ENCODE data around the gene MYOG.

The MYOG gene

DNA sequence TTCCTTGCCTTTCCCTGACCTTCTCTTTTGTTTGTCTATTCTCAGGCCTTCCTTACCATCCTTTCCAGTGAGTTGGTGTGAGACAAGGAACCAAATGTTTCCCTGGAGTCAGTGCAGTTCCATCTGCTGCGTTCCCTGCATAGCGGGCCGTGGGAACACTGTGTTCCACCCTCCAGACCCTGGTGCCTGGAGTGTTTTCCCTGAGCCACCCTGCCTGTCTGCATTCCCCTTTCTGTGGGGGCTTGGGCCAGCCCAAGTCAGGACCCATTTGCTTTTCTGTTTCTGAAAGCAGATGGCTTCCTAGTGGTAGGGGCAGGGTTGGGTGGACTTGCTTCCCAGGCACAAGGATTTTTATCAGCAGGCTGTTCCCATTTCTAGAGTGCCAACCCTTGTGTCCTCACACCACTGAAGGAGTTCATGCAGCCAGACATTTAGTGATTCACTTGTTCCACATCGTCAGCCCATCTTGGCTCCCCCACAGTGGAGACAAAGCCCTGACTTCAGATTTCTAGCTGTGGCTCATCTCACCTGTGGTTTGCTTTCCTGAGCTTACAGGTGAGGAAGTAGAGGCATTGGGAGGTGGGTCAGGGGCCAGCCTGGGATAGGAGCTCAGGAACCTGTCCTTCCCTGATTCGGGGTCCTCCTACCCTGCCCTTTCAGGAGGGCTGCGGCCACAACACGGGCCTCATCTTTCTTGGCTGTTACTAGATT is 14.1 kb upstream of the MYOG start:
- H3K9me3 ChIP-seq (ENCODE audit: severe bottlenecking): peaks cover 29% of the 10 kb centered on the region
- peak; percentile 14 for DNase-seq
- H3K36me3 ChIP-seq: no peaks in the 10 kb centered on the region
- no peak overlapping the region for H3K27ac ChIP-seq
- H3K4me3 ChIP-seq (ENCODE audit: low read depth, low read length): no peak overlapping the region
- TF ChIP-seq, protein P1, sequence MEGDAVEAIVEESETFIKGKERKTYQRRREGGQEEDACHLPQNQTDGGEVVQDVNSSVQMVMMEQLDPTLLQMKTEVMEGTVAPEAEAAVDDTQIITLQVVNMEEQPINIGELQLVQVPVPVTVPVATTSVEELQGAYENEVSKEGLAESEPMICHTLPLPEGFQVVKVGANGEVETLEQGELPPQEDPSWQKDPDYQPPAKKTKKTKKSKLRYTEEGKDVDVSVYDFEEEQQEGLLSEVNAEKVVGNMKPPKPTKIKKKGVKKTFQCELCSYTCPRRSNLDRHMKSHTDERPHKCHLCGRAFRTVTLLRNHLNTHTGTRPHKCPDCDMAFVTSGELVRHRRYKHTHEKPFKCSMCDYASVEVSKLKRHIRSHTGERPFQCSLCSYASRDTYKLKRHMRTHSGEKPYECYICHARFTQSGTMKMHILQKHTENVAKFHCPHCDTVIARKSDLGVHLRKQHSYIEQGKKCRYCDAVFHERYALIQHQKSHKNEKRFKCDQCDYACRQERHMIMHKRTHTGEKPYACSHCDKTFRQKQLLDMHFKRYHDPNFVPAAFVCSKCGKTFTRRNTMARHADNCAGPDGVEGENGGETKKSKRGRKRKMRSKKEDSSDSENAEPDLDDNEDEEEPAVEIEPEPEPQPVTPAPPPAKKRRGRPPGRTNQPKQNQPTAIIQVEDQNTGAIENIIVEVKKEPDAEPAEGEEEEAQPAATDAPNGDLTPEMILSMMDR (IDR thresholded peaks at IDR 0.05; ENCODE audit: low read depth, low read length): no peak
- no peaks in the 10 kb centered on the region for H3K27me3 ChIP-seq (ENCODE audit: insufficient read depth, low read depth, severe bottlenecking)

DNA sequence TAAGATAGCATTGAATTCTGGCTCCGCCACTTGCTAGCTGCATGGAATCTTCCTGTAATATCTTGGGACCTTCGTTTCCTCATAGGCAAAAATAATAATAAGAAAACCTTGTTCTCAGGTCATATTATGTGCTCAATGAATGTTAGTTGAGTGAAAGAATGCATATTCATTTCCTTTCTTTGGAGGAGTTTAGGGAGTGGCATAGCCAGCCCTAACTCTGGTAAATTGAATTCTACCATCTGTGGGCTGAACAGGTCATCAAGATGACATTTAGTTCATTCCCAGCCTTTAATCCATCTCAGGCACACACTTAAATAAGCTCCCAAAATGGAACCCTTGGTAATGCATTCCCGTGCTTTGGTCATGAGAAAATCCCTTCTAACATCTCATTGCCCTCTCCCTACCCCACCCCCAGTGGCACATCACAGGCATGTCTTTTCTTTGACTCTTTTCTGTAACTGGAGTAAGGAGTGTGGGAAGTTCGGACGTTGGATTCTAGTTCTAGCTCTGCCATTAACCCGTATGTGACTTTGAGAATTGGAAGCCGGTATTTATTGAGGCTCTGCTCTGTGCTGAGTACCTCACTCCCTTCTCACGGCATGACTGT is 13.2 kb upstream of the MYOG start:
- no peak overlapping the region for H3K4me3 ChIP-seq (ENCODE audit: low read depth, low read length)
- TF ChIP-seq, protein P1 (IDR thresholded peaks at IDR 0.05; ENCODE audit: low read depth, low read length): no peak
- H3K27ac ChIP-seq: no peak overlapping the region
- H3K27me3 ChIP-seq (ENCODE audit: insufficient read depth, low read depth, severe bottlenecking): no peaks in the 10 kb centered on the region
- H3K36me3 ChIP-seq: no peaks in the 10 kb centered on the region
- peaks cover 28% of the 10 kb centered on the region for H3K9me3 ChIP-seq (ENCODE audit: severe bottlenecking)
- DNase-seq: peak; percentile 9

DNA sequence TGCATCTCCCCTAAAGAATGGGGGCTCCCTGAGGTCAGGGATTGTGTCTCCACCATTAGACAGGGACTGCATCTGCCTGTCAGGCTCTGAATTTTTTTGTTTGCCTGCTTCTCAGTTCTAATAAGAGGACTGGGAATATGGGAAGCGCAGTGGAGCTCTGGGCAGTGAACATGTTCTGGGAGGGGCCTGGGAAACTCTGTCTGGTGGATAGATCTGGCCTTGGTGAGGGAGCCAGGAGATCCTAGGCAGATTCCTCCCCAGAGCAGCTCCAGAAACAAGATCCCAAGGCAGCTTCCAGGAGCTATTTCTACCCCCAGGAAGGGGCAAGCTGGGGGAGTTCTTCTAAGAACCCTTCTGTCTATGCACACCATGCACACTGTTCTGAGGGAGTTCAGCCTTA is 12.6 kb upstream of the MYOG start:
- DNase-seq: peak; percentile 7
- TF ChIP-seq, protein P1 (IDR thresholded peaks at IDR 0.05; ENCODE audit: low read depth, low read length): no peak
- H3K9me3 ChIP-seq (ENCODE audit: severe bottlenecking): peaks cover 33% of the 10 kb centered on the region

DNA sequence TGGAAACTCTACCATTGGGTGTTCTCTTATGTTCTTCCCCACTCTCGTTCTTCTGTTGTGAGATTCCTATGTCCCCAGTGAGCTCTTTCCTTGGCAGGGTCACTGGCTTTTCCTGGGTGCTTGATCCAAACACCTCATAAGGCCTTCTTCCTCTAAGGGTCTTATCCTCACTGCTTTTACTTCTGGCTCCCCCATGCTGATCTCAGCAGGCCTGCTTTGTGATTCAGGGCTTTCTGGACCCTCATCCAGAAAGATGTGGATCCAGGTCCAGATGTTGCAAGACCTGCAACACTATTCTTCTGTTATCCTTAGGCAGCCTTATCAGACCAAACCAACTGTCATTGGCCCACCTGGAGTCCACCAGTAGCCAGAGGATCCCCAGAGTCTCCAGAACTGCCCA is 11.2 kb upstream of the MYOG start:
- Histone ChIP-seq H3K9me3 (ENCODE audit: severe bottlenecking) (peaks cover 44% of the 10 kb centered on the region), H3K36me3 (no peaks in the 10 kb centered on the region), H3K4me3 (ENCODE audit: low read depth, low read length) (no peak overlapping the region), H3K27me3 (ENCODE audit: insufficient read depth, low read depth, severe bottlenecking) (no peaks in the 10 kb centered on the region), H3K27ac (peak overlapping the region; percentile 46)
- DNase-seq: peak; percentile 18
- TF ChIP-seq, protein P1 (IDR thresholded peaks at IDR 0.05; ENCODE audit: low read depth, low read length): no peak

More for the DNA sequence above, 12.6 kb upstream of the MYOG start:
- H3K4me3 ChIP-seq (ENCODE audit: low read depth, low read length): no peak overlapping the region
- no peak overlapping the region for H3K27ac ChIP-seq
- no peaks in the 10 kb centered on the region for H3K36me3 ChIP-seq
- no peaks in the 10 kb centered on the region for H3K27me3 ChIP-seq (ENCODE audit: insufficient read depth, low read depth, severe bottlenecking)

DNA sequence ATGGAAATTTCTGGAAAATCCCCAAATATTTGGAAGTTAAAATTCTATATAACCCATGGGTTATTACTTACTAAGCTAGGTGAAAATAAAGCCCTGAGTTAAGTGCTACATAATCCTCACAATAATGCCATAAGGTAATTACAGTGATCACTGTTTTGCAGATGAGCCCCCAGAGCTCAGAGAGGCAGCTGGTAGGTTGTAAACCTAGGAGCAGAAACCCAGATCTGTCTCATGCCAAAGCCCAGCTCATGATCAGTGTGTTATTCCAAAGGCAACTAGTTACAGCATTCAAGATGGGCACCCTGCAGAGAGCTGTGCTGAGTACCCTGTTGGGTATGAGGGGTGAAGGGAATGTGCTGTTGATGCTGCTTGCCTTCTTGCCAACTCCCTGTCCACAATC is 10.8 kb upstream of the MYOG start:
- Histone ChIP-seq H3K4me3 (ENCODE audit: low read depth, low read length) (no peak overlapping the region), H3K36me3 (no peaks in the 10 kb centered on the region), H3K27ac (peak overlapping the region; percentile 46), H3K9me3 (ENCODE audit: severe bottlenecking) (peaks cover 44% of the 10 kb centered on the region), H3K27me3 (ENCODE audit: insufficient read depth, low read depth, severe bottlenecking) (no peaks in the 10 kb centered on the region)
- peak; percentile 85 for DNase-seq
- TF ChIP-seq, protein P1 (IDR thresholded peaks at IDR 0.05; ENCODE audit: low read depth, low read length): no peak

All from WERI-Rb-1 (cell line).